Epithelial cell of proximal tubule (primary cell): ENCODE results near the gene MAD1L1. TPM values are rescaled to one million over a fixed set of nuclear protein-coding genes. Genes with fewer than 3 reads are reported as not detected.

ENCODE experiments used
- DNase-seq: peaks from one replicate; pipeline ENCODE4 v3.0.0-alpha.2; 2011; ENCODE audit warnings: low read depth
- H3K4me3 ChIP-seq: 2 replicates; pipeline ENCODE4 v1.5.1; 2011; ENCODE audit warnings: low read depth, mild to moderate bottlenecking, low read length
- total RNA-seq: library from RNA; depleted of rRNA; stranded (reverse); fragments of >200 nt; gene quantifications from 2 replicates; pipeline ENCODE4 v1.2.3, GENCODE V29; 2015
- TF ChIP-seq, protein P1 (sequence below): conservative IDR thresholded peaks from 2 replicates; pipeline ENCODE4 v1.5.1; 2012; ENCODE audit warnings: low read depth, mild to moderate bottlenecking, low read length

Gene MAD1L1
- total RNA-seq, 1 donor from 2014 or later: 83.4 TPM

DNA sequence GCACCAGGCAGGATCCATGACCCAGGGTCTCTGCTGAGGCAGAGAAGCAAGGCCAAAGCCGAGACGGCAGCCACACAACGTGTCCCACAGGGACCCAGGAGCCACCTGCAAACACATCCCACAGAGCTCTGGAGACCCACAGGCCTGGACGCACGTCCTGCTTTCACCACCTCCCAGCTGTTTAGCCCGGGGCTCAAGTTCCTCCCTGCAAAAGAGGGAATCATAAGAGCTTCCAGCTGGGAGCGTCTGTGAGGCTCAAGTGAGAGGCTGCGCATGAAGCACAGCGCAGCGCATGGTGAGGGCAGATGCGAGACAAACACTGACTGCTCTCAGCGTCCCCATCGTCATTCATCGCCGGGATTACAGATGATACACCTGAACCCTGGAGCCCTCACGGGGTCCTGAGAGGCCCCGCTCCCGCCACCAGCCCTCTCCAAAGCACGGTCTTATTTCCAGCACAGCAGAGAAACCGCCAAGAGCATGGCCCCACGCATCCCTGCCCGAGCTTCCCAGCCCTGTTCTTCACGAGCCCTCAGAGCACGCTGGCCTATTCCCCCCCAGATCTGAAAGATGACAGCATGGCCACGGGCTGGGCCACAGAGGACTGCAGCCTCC, 88.7 kb downstream of the MAD1L1 start:
- H3K4me3 ChIP-seq: no peak overlapping the region
- no peak for DNase-seq
- TF ChIP-seq, protein P1, sequence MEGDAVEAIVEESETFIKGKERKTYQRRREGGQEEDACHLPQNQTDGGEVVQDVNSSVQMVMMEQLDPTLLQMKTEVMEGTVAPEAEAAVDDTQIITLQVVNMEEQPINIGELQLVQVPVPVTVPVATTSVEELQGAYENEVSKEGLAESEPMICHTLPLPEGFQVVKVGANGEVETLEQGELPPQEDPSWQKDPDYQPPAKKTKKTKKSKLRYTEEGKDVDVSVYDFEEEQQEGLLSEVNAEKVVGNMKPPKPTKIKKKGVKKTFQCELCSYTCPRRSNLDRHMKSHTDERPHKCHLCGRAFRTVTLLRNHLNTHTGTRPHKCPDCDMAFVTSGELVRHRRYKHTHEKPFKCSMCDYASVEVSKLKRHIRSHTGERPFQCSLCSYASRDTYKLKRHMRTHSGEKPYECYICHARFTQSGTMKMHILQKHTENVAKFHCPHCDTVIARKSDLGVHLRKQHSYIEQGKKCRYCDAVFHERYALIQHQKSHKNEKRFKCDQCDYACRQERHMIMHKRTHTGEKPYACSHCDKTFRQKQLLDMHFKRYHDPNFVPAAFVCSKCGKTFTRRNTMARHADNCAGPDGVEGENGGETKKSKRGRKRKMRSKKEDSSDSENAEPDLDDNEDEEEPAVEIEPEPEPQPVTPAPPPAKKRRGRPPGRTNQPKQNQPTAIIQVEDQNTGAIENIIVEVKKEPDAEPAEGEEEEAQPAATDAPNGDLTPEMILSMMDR: no peak

DNA sequence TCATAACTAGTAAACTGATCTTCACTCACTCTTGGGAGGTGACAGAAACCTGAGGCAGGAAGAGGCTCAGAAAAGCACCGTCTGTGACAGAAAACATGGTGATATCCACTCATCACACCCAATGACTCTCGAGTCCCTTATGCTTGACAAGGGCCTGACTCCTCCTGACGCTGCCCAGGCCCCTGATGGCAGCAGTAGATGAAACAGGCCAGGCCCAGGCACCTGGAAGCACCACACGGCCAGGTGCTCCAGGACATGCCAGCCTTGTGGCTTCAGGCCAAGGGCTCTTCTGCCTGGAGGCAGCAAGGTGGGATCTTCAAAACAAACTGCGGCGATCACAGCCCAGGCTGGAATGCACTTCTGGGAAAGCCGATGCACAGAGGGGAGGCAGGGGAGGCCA, 89.3 kb downstream of the MAD1L1 start:
- DNase-seq: no peak
- TF ChIP-seq, protein P1: no peak
- H3K4me3 ChIP-seq: no peak overlapping the region

DNA sequence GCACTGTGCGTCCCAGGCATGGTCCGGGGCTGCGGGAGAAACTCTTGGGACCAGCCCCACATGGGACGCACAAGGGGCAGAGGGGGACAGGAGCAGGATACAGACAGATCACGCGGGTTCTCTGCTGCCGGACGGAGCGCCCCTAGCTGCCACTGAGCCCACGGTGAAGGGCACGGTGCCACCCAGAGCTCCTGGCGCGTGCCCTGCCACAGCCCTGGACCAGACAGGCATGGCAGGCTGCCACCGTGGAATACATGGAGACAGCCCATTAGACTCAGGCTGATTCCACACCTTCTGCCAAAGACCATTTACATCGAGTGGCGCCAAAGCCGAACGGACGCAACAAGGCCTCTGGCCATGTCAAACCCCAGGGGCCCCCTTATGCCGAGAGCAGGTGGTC, 90.4 kb downstream of the MAD1L1 start:
- DNase-seq: no peak
- TF ChIP-seq, protein P1: no peak
- H3K4me3 ChIP-seq: no peak overlapping the region

DNA sequence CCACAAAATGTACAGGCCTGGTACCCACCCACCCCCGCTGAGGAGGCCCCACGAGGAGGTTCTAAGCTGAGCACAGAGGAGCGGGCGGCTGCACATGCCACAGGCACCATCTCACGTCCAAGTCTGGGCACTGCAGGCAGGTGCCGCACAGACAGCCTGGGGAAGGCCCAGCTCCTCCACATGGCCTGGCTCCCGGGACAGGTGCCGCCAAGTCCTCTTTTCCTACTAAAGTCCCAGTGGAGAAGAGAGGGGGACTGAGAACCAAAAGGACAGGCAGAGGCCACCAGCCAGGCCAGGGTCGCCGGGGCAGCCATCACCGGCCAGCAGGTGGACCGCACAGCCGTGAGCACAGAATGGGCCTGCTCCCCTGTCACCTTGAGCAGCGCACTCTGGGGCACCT, 91.1 kb downstream of the MAD1L1 start:
- no peak for DNase-seq
- H3K4me3 ChIP-seq: no peak overlapping the region
- TF ChIP-seq, protein P1: no peak

DNA sequence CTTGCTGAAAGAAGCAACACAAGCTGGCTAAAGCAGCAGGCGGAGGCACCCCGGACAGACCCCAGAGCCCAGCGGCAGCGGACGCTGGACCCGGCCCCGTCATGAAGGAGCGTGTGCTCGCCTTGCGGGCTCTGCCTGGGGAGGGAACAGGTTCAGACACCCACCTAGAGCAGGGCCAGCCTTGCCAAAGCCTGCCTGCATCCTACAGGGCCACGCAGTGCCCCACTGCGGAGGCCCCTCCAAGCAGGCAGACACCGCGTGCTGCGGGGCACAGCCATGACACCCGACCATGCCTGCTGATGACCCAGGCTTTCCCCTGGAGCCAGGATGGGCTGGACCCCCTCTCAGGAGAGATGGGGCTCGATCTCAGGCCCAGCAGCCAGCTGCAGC, 91.7 kb downstream of the MAD1L1 start:
- no peak overlapping the region for H3K4me3 ChIP-seq
- DNase-seq: no peak
- TF ChIP-seq, protein P1: no peak

GRCh38 chr7:2140216-2141020, 92.3 kb downstream of the MAD1L1 start:
- DNase-seq: no peak
- TF ChIP-seq, protein P1: no peak
- no peak overlapping the region for H3K4me3 ChIP-seq
